MCF 10A (cell line): ENCODE data around the gene UFSP1. TPM values are rescaled to one million over a fixed set of nuclear protein-coding genes. Genes with fewer than 3 reads are reported as not detected.

Experiments used
- BruUV-seq: library from RNA; stranded (reverse); fragments of 400-500 nt; replicated peaks from 2 replicates; lab custom pipeline; 2021; lab: Mats Ljungman, UMichigan
- CTCF ChIA-PET: fragments of 300-600 bp; sonication (Branson Sonifier 250); formaldehyde crosslinking; extraction: SDS; loops from one replicate; lab custom pipeline; 2021; ENCODE audit warnings: antibody characterized with exemption, inconsistent platforms; lab: Yijun Ruan, JAX
- POLR2A ChIA-PET: fragments of 300-600, 350-650 bp; sonication (Branson Sonifier 250); formaldehyde crosslinking; extraction: SDS; loops from one replicate; lab custom pipeline; 2020; ENCODE audit warnings: antibody characterized with exemption, inconsistent platforms; lab: Yijun Ruan, JAX
- DNase-seq: peaks from one replicate; pipeline ENCODE4 v3.0.0-alpha.2; 2018; ENCODE audit not compliant: unreplicated experiment
- H3K27ac Mint-ChIP-seq: one replicate; pipeline ENCODE4 v1.8.0; 2022; ENCODE audit warnings: mild to moderate bottlenecking, low read depth, mixed read lengths; ENCODE audit not compliant: unreplicated experiment
- H3K27me3 Mint-ChIP-seq: one replicate; pipeline ENCODE4 v1.8.0; 2022; ENCODE audit warnings: mixed read lengths; ENCODE audit not compliant: insufficient read depth, unreplicated experiment
- H3K36me3 Mint-ChIP-seq: one replicate; pipeline ENCODE4 v1.8.0; 2022; ENCODE audit warnings: mild to moderate bottlenecking, moderate library complexity, mixed read lengths; ENCODE audit not compliant: insufficient read depth, unreplicated experiment
- H3K4me1 Mint-ChIP-seq: one replicate; pipeline ENCODE4 v1.8.0; 2022; ENCODE audit warnings: mixed read lengths; ENCODE audit not compliant: insufficient read depth, unreplicated experiment
- H3K4me3 Mint-ChIP-seq: one replicate; pipeline ENCODE4 v1.8.0; 2022; ENCODE audit warnings: mild to moderate bottlenecking, moderate library complexity, mixed read lengths; ENCODE audit not compliant: unreplicated experiment
- H3K9me3 Mint-ChIP-seq: one replicate; pipeline ENCODE4 v1.8.0; 2022; ENCODE audit warnings: mixed read lengths; ENCODE audit not compliant: unreplicated experiment
- intact Hi-C: fragments of 100-400 bp; cut with micrococcal nuclease; formaldehyde crosslinking; loops from 2 replicates; pipeline ENCODE4 v1.14.1; 2022
- total RNA-seq: library from RNA; stranded (reverse); gene quantifications from 2 replicates; pipeline ENCODE4 v1.2.3, GENCODE V29; 2022
- TF ChIP-seq, protein P1 (sequence below): fragments of 200-600 bp; IDR thresholded peaks from one replicate; pipeline ENCODE4 v1.8.0; 2022; ENCODE audit warnings: antibody characterized with exemption, mild to moderate bottlenecking; ENCODE audit not compliant: unreplicated experiment

UFSP1 gene
- total RNA-seq, 1 experiment from 2014 or later, result 2.8 TPM

GRCh38 chr7:100865938-100866728, 23.4 kb downstream of the UFSP1 start:
- Mint-ChIP-seq H3K36me3 (peaks cover 60% of the 10 kb centered on the region), H3K4me1 (no peaks in the 10 kb centered on the region), H3K9me3 (no peaks in the 10 kb centered on the region), H3K27me3 (no peaks in the 10 kb centered on the region), H3K27ac (peak overlapping the region; percentile 99), H3K4me3 (peak overlapping the region; percentile 85)
- POLR2A ChIA-PET, result interaction anchor here (0.7 to 3.7 kb wide), 18 partner anchors 9 to 1308 kb away, joined by 3 to 25 read pairs (median 6); partner anchors contain the start of genes FBXO24, LRCH4, MOSPD3 and POP7
- CTCF ChIA-PET, result interaction anchor here (0.6 kb wide), 1 partner anchor 13 kb away, joined by 4 read pairs; no protein-coding TSS in a partner anchor
- intact Hi-C loops, result no loop called here
- peak; percentile 83 for DNase-seq
- TF ChIP-seq, protein P1, sequence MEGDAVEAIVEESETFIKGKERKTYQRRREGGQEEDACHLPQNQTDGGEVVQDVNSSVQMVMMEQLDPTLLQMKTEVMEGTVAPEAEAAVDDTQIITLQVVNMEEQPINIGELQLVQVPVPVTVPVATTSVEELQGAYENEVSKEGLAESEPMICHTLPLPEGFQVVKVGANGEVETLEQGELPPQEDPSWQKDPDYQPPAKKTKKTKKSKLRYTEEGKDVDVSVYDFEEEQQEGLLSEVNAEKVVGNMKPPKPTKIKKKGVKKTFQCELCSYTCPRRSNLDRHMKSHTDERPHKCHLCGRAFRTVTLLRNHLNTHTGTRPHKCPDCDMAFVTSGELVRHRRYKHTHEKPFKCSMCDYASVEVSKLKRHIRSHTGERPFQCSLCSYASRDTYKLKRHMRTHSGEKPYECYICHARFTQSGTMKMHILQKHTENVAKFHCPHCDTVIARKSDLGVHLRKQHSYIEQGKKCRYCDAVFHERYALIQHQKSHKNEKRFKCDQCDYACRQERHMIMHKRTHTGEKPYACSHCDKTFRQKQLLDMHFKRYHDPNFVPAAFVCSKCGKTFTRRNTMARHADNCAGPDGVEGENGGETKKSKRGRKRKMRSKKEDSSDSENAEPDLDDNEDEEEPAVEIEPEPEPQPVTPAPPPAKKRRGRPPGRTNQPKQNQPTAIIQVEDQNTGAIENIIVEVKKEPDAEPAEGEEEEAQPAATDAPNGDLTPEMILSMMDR, result no peak
- no TSS peak for BruUV-seq

GRCh38 chr7:100865372-100865911, 24.1 kb downstream of the UFSP1 start:
- H3K9me3 Mint-ChIP-seq, result no peaks in the 10 kb centered on the region
- no peaks in the 10 kb centered on the region for H3K27me3 Mint-ChIP-seq
- TF ChIP-seq, protein P1, result no peak
- ChIA-PET POLR2A (interaction anchor here (0.7 to 3.7 kb wide), 7 partner anchors 10 to 353 kb away, joined by 3 to 19 read pairs (median 8); partner anchors contain the start of genes POP7, SLC12A9, SRRT and UFSP1), CTCF (no interaction called here)
- H3K36me3 Mint-ChIP-seq, result peaks cover 60% of the 10 kb centered on the region
- intact Hi-C loops, result no loop called here
- BruUV-seq, result no TSS peak
- H3K4me3 Mint-ChIP-seq, result peak overlapping the region; percentile 85
- DNase-seq, result peak; percentile 95
- H3K4me1 Mint-ChIP-seq, result no peaks in the 10 kb centered on the region
- H3K27ac Mint-ChIP-seq, result peak overlapping the region; percentile 99

DNA sequence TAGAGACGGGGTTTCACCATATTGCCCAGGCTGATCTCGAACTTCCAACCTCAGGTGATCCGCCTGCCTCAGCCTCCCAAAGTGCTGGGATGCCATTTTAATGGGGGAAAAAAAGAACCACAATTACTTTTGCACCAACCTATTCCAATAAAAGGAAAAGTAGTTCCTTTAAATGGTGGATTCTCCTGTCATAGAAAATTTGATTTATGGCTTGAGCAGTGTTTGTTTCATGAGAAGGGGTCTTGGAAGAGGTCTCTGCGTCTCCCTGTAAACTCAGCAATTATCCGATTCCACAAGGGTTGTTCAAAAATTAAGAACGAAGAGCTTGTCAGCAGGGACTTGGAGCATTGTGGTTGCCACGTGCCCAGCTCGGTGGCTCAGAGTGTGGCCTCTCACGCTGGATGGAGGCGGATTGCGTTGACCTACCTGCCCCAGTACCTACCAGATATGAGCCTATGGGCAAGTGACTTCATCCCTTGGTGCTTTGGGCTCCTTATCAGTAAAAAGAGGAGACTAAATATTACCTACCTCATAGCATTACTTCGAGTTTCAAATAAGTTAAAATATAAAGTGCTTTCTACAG, 25.2 kb downstream of the UFSP1 start:
- no TSS peak for BruUV-seq
- H3K36me3 Mint-ChIP-seq, result peaks cover 62% of the 10 kb centered on the region
- H3K27me3 Mint-ChIP-seq, result no peaks in the 10 kb centered on the region
- H3K9me3 Mint-ChIP-seq, result no peaks in the 10 kb centered on the region
- ChIA-PET CTCF (interaction anchor here (0.6 kb wide), 2 partner anchors 10 to 13 kb away, joined by 3 read pairs; no protein-coding TSS in a partner anchor), POLR2A (interaction anchor here (0.7 to 3.7 kb wide), 4 partner anchors 11 to 354 kb away, joined by 3 to 19 read pairs (median 10); partner anchors contain the start of genes SLC12A9, SRRT and ZNHIT1)
- no peak for DNase-seq
- intact Hi-C loops, result no loop called here
- TF ChIP-seq, protein P1, result no peak
- H3K27ac Mint-ChIP-seq, result no peak overlapping the region
- no peak overlapping the region for H3K4me3 Mint-ChIP-seq
- H3K4me1 Mint-ChIP-seq, result no peaks in the 10 kb centered on the region
